Smooth muscle cell (in vitro differentiated cells): ENCODE measurements around the gene VARS1. TPM values are rescaled to one million over a fixed set of nuclear protein-coding genes. Genes with fewer than 3 reads are reported as not detected.
A peak's percentile ranks its signal among the peaks of the same experiment; 100 is the strongest.
"Not testable (repeated sequence)": the region's sequence is repeated elsewhere in the genome, so short reads cannot be mapped to it uniquely, and the experiment has no call there.

Experiments
- DNase-seq: peaks from one replicate; lab custom pipeline; 2025; ENCODE audit not compliant: unreplicated experiment; lab: John Stamatoyannopoulos, UW
- H2AFZ ChIP-seq: fragments of 200-600 bp; sonication (generic); 2 replicates; pipeline ENCODE4 v1.6.0; 2016; ENCODE audit warnings: antibody characterized with exemption, low read depth, mild to moderate bottlenecking
- H3F3A ChIP-seq: fragments of 200-600 bp; sonication (generic); 2 replicates; pipeline ENCODE4 v1.6.0; 2017; ENCODE audit warnings: antibody characterized with exemption, low read depth
- H3K27ac ChIP-seq: fragments of 200-600 bp; sonication (generic); 2 replicates; pipeline ENCODE4 v1.5.1; 2016; ENCODE audit warnings: low read depth, mild to moderate bottlenecking
- H3K27me3 ChIP-seq: fragments of 200-600 bp; sonication (generic); 2 replicates; pipeline ENCODE4 v1.6.1; 2016; ENCODE audit warnings: low read depth, mild to moderate bottlenecking
- H3K36me3 ChIP-seq: fragments of 200-600 bp; sonication (generic); 2 replicates; pipeline ENCODE4 v1.5.1; 2016; ENCODE audit warnings: low read depth
- H3K4me1 ChIP-seq: fragments of 200-600 bp; sonication (generic); 2 replicates; pipeline ENCODE4 v1.5.1; 2016; ENCODE audit warnings: low read depth
- H3K4me2 ChIP-seq: fragments of 200-600 bp; sonication (generic); 2 replicates; pipeline ENCODE4 v1.6.0; 2016; ENCODE audit warnings: mild to moderate bottlenecking
- H3K4me3 ChIP-seq: fragments of 200-600 bp; sonication (generic); 2 replicates; pipeline ENCODE4 v1.5.1; 2016; ENCODE audit warnings: mild to moderate bottlenecking
- H3K79me2 ChIP-seq: fragments of 200-600 bp; sonication (generic); 2 replicates; pipeline ENCODE4 v1.6.0; 2016; ENCODE audit warnings: low read depth, mild to moderate bottlenecking
- H3K9ac ChIP-seq: fragments of 200-600 bp; sonication (generic); 2 replicates; pipeline ENCODE4 v1.6.0; 2016; ENCODE audit warnings: low read depth
- H3K9me3 ChIP-seq: fragments of 200-600 bp; sonication (generic); replicated peaks from 2 replicates; pipeline ENCODE4 v1.5.1; 2016; ENCODE audit warnings: low read depth
- H4K20me1 ChIP-seq: fragments of 200-600 bp; sonication (generic); 2 replicates; pipeline ENCODE4 v1.6.0; 2016; ENCODE audit warnings: low read depth
- WGBS: methylation state at CpG from one replicate; pipeline ENCODE4 v1.1.7; 2016; ENCODE audit warnings: low lambda C conversion rate; 5-methylcytosine and 5-hydroxymethylcytosine counted together
- polyA plus RNA-seq: library from polyadenylated mRNA; unstranded; fragments of >200 nt; fragmentation: Nextera tagmentation; extraction: Ambion mirVana; gene quantifications from 2 replicates; pipeline ENCODE4 v1.2.1, GENCODE V29; 2016
- total RNA-seq: library from RNA; depleted of rRNA; stranded (reverse); fragments of >200 nt; gene quantifications from 2 replicates; pipeline ENCODE4 v1.2.3, GENCODE V29; 2014
- TF ChIP-seq, protein P1 (sequence below): fragments of 200-600 bp; sonication (generic); IDR thresholded peaks from 2 replicates; pipeline ENCODE4 v1.5.1; 2017; ENCODE audit warnings: borderline replicate concordance, mild to moderate bottlenecking, antibody characterized with exemption; ENCODE audit not compliant: insufficient read depth, poor library complexity, severe bottlenecking

Gene VARS1
- total and polyA plus RNA-seq, 2 experiments from 2014 or later = 60.8 to 80.8 TPM

DNA sequence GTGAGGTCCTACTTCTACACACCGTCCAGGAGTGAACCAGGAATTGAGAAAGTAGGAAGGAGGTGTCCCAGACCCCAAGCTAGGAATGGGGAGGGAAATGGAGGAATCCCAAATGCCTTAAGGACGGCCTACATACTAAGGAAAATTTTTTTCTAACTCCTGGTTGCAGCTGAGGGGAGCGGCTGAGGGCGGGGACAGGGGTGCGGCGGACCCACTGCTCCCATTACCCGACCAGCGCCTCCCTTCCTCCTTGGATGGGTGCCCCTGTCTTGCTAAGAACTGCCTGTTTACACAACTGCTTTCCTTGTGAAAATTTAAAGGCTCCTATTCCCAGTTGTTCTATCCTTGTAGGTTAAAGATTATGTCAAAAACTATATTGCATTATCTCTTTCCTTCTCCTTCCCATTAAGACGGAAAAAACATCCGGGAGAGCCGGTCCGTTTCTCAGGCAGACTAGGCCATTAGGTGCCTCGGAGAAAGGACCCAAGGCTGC lies 31.3 kb upstream of the VARS1 start:
- H3F3A ChIP-seq = peaks cover 12% of the 10 kb centered on the region
- H3K36me3 ChIP-seq = no peaks in the 10 kb centered on the region
- no peaks in the 10 kb centered on the region for H3K27me3 ChIP-seq
- peaks cover 9% of the 10 kb centered on the region for H3K4me1 ChIP-seq
- peak overlapping the region; percentile 78 for H3K4me2 ChIP-seq
- peaks cover 20% of the 10 kb centered on the region for H3K79me2 ChIP-seq
- peaks cover 5% of the 10 kb centered on the region for H4K20me1 ChIP-seq
- WGBS = 6% methylated on average over 13 of the region's 13 CpGs
- H3K9me3 ChIP-seq = no peaks in the 10 kb centered on the region
- peak overlapping the region; percentile 62 for H3K4me3 ChIP-seq
- H3K27ac ChIP-seq = peak overlapping the region; percentile 57
- peak overlapping the region; percentile 8 for H3K9ac ChIP-seq
- TF ChIP-seq, protein P1, sequence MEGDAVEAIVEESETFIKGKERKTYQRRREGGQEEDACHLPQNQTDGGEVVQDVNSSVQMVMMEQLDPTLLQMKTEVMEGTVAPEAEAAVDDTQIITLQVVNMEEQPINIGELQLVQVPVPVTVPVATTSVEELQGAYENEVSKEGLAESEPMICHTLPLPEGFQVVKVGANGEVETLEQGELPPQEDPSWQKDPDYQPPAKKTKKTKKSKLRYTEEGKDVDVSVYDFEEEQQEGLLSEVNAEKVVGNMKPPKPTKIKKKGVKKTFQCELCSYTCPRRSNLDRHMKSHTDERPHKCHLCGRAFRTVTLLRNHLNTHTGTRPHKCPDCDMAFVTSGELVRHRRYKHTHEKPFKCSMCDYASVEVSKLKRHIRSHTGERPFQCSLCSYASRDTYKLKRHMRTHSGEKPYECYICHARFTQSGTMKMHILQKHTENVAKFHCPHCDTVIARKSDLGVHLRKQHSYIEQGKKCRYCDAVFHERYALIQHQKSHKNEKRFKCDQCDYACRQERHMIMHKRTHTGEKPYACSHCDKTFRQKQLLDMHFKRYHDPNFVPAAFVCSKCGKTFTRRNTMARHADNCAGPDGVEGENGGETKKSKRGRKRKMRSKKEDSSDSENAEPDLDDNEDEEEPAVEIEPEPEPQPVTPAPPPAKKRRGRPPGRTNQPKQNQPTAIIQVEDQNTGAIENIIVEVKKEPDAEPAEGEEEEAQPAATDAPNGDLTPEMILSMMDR = no peak
- DNase-seq = peak; percentile 33
- H2AFZ ChIP-seq = peak overlapping the region; percentile 51

DNA sequence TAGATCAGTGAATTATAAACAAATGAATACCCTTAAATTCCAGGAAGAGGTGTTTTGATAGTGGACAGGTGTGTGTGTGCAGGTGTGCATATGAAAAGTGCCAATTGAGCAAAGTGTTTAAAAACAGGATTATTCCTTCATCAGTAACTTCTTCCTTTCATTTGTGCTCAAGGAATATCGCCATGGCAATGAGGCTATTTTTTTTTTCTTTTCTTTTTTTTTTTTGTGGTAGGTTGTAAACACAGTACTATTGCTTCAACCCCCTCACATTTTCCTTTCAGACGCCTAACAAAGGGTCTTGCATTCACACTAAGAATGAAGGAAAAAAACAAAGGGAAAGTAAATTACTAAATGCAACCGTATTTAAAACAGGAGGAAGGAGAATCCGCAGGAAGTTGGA lies 30.0 kb upstream of the VARS1 start:
- Histone ChIP-seq H3F3A (peaks cover 12% of the 10 kb centered on the region), H3K4me1 (peaks cover 14% of the 10 kb centered on the region), H3K79me2 (peaks cover 7% of the 10 kb centered on the region), H3K36me3 (no peaks in the 10 kb centered on the region), H3K27me3 (no peaks in the 10 kb centered on the region), H4K20me1 (peaks cover 5% of the 10 kb centered on the region), H3K9ac (peak overlapping the region; percentile 46), H3K27ac (peak overlapping the region; percentile 57), H3K4me3 (no peak overlapping the region), H3K9me3 (no peaks in the 10 kb centered on the region), H3K4me2 (no peak overlapping the region), H2AFZ (no peak overlapping the region)
- TF ChIP-seq, protein P1 = no peak
- 56% methylated on average over 4 of the region's 4 CpGs for WGBS
- DNase-seq = no peak

DNA sequence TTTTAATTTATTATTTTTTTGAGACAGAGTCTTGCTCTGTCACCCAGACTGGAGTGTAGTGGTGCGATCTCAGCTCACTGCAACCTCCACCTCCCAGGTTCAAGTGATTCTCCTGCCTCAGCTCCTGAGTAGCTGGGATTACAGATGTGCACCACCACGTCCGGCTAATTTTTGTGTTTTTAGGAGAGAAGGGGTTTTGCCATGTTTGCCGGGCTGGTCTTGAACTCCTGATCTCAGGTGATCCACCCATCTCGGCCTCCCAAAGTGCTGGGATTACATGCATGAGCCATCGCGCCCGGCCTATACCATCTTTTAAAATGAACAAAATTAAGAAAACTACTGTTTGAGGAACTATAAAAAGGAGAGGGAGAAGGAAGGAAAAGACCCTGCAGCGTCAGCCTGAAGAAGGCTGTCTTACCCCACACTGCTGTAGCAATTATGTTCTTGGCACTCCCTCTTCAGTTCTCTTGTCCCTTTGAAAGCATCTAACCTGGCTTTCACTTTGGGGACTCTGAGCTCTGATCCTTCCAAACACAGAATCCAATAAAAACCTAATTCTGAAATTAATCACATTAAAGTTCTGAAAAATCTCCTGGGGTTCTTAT lies 28.1 kb upstream of the VARS1 start:
- H3F3A ChIP-seq = peaks cover 18% of the 10 kb centered on the region
- not testable (repeated sequence) for H3K36me3 ChIP-seq

DNA sequence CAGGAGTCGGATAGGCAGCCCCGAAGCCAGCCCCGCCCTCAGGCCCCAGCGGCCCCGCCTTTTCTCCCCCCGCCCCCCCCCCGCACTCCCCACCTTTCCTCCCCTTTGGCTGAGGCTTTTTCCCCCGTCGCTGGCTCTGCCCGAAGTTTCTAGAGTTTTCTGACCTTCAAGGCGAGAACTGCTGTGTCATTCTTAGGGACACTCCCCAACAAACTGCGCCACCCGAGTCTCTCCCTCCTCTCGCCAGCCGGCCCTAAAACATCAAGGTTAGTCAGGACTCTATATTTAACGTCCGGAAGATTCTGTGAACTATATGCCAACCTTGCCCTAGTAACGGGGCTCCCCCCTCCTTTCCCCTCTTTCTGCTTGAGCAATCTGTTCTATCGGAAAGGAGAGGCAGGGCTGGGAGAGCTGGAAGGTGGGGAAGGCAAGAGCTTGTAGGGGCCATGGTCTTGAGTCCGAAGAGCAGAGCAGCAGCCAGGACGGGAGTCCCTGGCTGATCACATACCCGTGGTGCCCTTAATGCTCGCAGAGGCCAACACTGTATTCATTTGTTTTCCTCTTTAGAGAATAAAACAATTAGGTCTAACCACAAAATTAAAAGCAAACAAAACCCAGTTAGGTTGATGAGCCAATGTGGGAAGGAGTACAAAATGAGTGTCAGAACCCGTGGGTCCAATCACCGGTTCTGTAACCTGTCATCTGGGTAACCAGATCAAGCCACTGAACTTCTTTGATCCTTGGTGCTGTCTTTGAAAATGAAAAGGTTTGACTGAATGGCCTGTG lies 26.7 kb upstream of the VARS1 start:
- H3K4me1 ChIP-seq = peaks cover 22% of the 10 kb centered on the region
- TF ChIP-seq, protein P1 = no peak

More for the DNA sequence above, 28.1 kb upstream of the VARS1 start:
- peak overlapping the region; percentile 86 for H3K4me2 ChIP-seq
- not testable (repeated sequence) for DNase-seq, H3K4me3 ChIP-seq, H4K20me1 ChIP-seq, H3K27me3 ChIP-seq, H3K9ac ChIP-seq, H3K79me2 ChIP-seq, H3K9me3 ChIP-seq, H2AFZ ChIP-seq
- peaks cover 14% of the 10 kb centered on the region for H3K4me1 ChIP-seq
- peak overlapping the region; percentile 83 for H3K27ac ChIP-seq
- 97% methylated on average over 9 of the region's 9 CpGs for WGBS

More for the DNA sequence above, 26.7 kb upstream of the VARS1 start:
- Histone ChIP-seq H3K9ac (peak overlapping the region; percentile 82), H3K79me2 (peaks cover 14% of the 10 kb centered on the region), H3K36me3 (no peaks in the 10 kb centered on the region), H2AFZ (no peak overlapping the region), H3K4me3 (peak overlapping the region; percentile 64), H3K27ac (peak overlapping the region; percentile 83), H3F3A (peaks cover 21% of the 10 kb centered on the region), H4K20me1 (peaks cover 4% of the 10 kb centered on the region), H3K9me3 (no peaks in the 10 kb centered on the region), H3K27me3 (no peaks in the 10 kb centered on the region), H3K4me2 (peak overlapping the region; percentile 86)
- WGBS = 6% methylated on average over 17 of the region's 25 CpGs
- DNase-seq = peak; percentile 38
